GM19043 (cell line): Measurements from ENCODE around the gene REN.

ENCODE experiments used
- ATAC-seq: cut with Tn5 transposase; IDR thresholded peaks from one replicate; pipeline ENCODE4 v1.9.1; 2021; ENCODE audit warnings: low read depth; ENCODE audit not compliant: unreplicated experiment

Gene REN

GRCh38 chr1:204112876-204113730 is 53.0 kb downstream of the REN start:
- ATAC-seq = no peak

GRCh38 chr1:204110894-204111633 is 55.1 kb downstream of the REN start:
- ATAC-seq = no peak

GRCh38 chr1:204108312-204109141 is 57.6 kb downstream of the REN start:
- ATAC-seq = no peak

GRCh38 chr1:204107892-204108291 is 58.2 kb downstream of the REN start:
- ATAC-seq = no peak

- ATAC-seq = no peak
Measured at GRCh38 chr1:204106825-204107224, 59.3 kb downstream of the REN start.

GRCh38 chr1:204105131-204105515 is 61.0 kb downstream of the REN start:
- no peak for ATAC-seq
